Measurements from ENCODE around the gene FOSL2. TPM values are rescaled to one million over a fixed set of nuclear protein-coding genes. Genes with fewer than 3 reads are reported as not detected.

The FOSL2 gene
- total and polyA plus RNA-seq, 4 donors = 20.0 to 260 (median 109) TPM

DNA sequence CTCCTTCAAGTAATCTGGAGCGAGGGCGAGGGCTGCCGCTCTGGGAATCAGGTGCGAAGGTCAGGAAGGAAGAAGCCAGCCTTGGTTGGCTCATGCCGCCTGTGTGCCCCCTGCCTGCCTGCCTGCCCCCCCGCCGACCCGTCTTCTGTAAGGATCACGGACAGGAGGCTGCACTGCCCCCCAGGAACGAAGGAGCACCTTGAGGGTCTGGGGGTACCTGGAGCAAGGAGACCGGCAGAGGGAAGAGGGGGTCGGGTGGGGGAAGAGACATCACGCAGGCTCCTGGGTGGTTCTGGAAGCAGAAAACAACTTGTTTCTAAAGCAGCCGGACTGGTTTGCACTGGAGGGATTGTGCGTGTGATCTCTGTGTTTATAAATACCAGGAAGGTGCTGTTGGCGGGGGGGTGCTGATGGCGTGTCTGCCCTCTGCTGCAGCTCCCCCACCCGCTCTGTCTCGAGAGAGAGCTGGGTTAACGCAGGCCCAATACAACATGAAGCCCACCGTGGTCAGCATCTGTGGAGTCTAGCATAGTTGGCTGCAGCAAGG lies 1.7 kb downstream of the FOSL2 start:
- no peaks in the 10 kb centered on the region for H3K27me3 ChIP-seq (ENCODE audit: control insufficient read depth in 1 of 2, insufficient read depth in 2 of 2, low read length in 1 of 2)
- ATAC-seq (ENCODE audit: low FRiP score) = no peak
- peak; percentile 70 to 80 for DNase-seq
- H3K4me1 ChIP-seq (ENCODE audit: control insufficient read depth in 1 of 2, insufficient read depth in 2 of 2, low read length in 2 of 2) = peaks cover 0 to 3% of the 10 kb centered on the region in 2 donors
- no peaks in the 10 kb centered on the region for H3K36me3 ChIP-seq (ENCODE audit: control insufficient read depth in 1 of 2, insufficient read depth in 2 of 2, low read length in 1 of 2)
- peak overlapping the region; percentile 92 to 95 for H3K4me3 ChIP-seq (ENCODE audit: low read length in 2 of 2)
- H3K9me3 ChIP-seq (ENCODE audit: control insufficient read depth, low read length) = no peaks in the 10 kb centered on the region
- 0 to 1% methylated on average over 20 to 21 of the region's 21 CpGs for WGBS, 2 donors
- peak overlapping the region; percentile 92 to 98 for H3K27ac ChIP-seq (ENCODE audit: low read depth in 1 of 2, low read length in 2 of 2)
- intact Hi-C loops (cut with DNase I) = loop anchor here (5.0 to 10.0 kb wide), 4 partner anchors 117 to 687 kb away; no protein-coding TSS in a partner anchor

DNA sequence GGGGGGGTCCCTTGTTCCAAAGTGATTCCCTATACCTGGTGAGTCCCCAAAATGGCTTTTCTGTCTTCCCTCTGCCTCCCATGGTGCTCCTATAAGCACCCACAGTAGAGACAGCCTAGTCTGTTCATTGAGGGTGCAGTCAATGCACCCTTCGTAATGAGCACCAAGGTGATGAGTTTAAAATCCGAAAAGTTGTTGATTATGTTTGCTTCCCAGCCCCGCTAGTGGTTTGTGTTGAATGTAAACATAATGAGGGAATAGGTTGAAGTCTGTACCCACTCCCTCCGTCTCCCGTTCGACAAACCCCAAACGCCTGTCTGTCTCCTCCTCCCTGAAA lies 2.3 kb downstream of the FOSL2 start:
- no peaks in the 10 kb centered on the region for H3K9me3 ChIP-seq (ENCODE audit: control insufficient read depth, low read length)
- intact Hi-C loops (cut with DNase I) = loop anchor here (5.0 to 10.0 kb wide), 6 partner anchors 118 to 688 kb away; no protein-coding TSS in a partner anchor
- peaks cover 0 to 3% of the 10 kb centered on the region in 2 donors for H3K4me1 ChIP-seq (ENCODE audit: control insufficient read depth in 1 of 2, insufficient read depth in 2 of 2, low read length in 2 of 2)
- H3K4me3 ChIP-seq (ENCODE audit: low read length in 2 of 2) = peak overlapping the region; percentile 92 to 95
- no peaks in the 10 kb centered on the region for H3K27me3 ChIP-seq (ENCODE audit: control insufficient read depth in 1 of 2, insufficient read depth in 2 of 2, low read length in 1 of 2)
- no peak for DNase-seq
- H3K36me3 ChIP-seq (ENCODE audit: control insufficient read depth in 1 of 2, insufficient read depth in 2 of 2, low read length in 1 of 2) = no peaks in the 10 kb centered on the region
- no peak for ATAC-seq (ENCODE audit: low FRiP score)
- 1% methylated on average over 7 of the region's 7 CpGs for WGBS, 2 donors
- H3K27ac ChIP-seq (ENCODE audit: low read depth in 1 of 2, low read length in 2 of 2) = peak overlapping the region; percentile 92 to 98

DNA sequence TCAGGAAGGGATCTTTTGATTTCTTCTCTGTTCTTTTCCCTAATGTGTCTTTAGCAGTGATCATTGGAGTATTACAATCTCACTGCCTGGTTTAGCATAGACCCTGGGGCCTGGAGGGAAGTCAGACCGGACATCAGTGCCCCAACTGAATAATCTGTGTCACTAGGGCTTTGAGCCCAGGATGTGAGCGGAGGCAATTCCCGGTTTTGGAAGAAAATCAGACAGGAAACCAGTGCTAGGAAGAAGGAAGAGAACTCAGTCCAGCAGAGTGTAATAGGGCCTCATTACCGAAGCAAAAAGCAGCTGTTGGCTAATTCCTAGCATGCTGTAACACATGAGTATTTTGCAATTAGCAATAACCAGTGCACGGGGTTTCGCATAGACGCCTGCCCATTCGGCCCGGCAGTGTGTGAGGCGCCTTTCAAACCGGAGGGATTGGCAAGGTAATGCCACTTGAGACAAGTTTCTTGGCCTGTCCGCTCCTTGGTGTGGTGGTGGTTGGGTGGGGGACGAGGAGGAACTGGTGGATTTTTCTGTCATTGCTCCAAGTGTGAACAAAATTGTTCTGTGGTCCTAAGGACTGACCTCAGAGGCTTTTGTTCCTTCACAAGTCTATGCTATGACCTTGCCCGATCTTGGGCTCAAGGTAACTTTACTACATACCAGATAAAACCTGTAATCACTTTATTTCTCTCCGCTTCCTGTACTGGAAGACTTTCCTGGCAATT lies 2.8 kb downstream of the FOSL2 start:
- peaks cover under 1 to 3% of the 10 kb centered on the region in 2 donors for H3K4me1 ChIP-seq (ENCODE audit: control insufficient read depth in 1 of 2, insufficient read depth in 2 of 2, low read length in 2 of 2)
- ATAC-seq (ENCODE audit: low FRiP score) = peak; percentile 6

DNA sequence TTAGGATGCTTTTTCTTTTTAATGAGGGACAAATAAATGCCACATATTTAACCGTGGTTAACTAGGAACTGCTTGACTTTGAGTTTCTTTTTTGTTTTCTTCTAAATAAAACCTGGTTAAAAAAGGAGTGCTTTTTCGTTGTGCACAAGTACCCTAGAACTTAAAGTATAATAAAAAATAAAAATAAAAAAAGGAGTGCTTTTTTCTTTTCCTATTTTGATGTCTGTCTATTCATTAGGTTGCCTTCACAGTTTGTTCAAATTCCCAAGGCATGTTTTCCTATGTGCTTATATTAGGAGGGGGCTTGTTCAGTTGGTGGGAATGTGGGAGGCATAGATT lies 4.4 kb downstream of the FOSL2 start:
- Histone ChIP-seq H3K4me3 (ENCODE audit: low read length in 2 of 2) (peak overlapping the region in 1 of 2 donors; percentile 15), H3K9me3 (ENCODE audit: control insufficient read depth, low read length) (no peaks in the 10 kb centered on the region), H3K4me1 (ENCODE audit: control insufficient read depth in 1 of 2, insufficient read depth in 2 of 2, low read length in 2 of 2) (peaks cover 2 to 3% of the 10 kb centered on the region in 2 donors), H3K27me3 (ENCODE audit: control insufficient read depth in 1 of 2, insufficient read depth in 2 of 2, low read length in 1 of 2) (no peaks in the 10 kb centered on the region), H3K27ac (ENCODE audit: low read depth in 1 of 2, low read length in 2 of 2) (peak overlapping the region in 1 of 2 donors; percentile 42), H3K36me3 (ENCODE audit: control insufficient read depth in 1 of 2, insufficient read depth in 2 of 2, low read length in 1 of 2) (no peaks in the 10 kb centered on the region)
- WGBS, 2 donors = 4 to 6% methylated on average over 2 of the region's 2 CpGs
- DNase-seq (no peak), ATAC-seq (ENCODE audit: low FRiP score) (no peak)
- intact Hi-C loops (cut with DNase I) = loop anchor here (2.0 to 10.0 kb wide), 6 partner anchors 295 to 645 kb away; partner anchors contain the start of genes BABAM2 (in 1 of the 2) and RBKS (in 1 of the 2)

More for the DNA sequence above, 2.8 kb downstream of the FOSL2 start:
- DNase-seq = peak; percentile 77 to 81
- intact Hi-C loops (cut with DNase I) = loop anchor here (1.0 to 10.0 kb wide), 7 partner anchors 293 to 689 kb away; partner anchors contain the start of genes BABAM2 (in 1 of the 2) and RBKS (in 1 of the 2)
- Histone ChIP-seq H3K4me3 (ENCODE audit: low read length in 2 of 2) (peak overlapping the region; percentile 92 to 95), H3K27ac (ENCODE audit: low read depth in 1 of 2, low read length in 2 of 2) (peak overlapping the region; percentile 92 to 98), H3K9me3 (ENCODE audit: control insufficient read depth, low read length) (no peaks in the 10 kb centered on the region), H3K27me3 (ENCODE audit: control insufficient read depth in 1 of 2, insufficient read depth in 2 of 2, low read length in 1 of 2) (no peaks in the 10 kb centered on the region), H3K36me3 (ENCODE audit: control insufficient read depth in 1 of 2, insufficient read depth in 2 of 2, low read length in 1 of 2) (no peaks in the 10 kb centered on the region)
- 1 to 2% methylated on average over 15 of the region's 15 CpGs for WGBS, 2 donors

DNA sequence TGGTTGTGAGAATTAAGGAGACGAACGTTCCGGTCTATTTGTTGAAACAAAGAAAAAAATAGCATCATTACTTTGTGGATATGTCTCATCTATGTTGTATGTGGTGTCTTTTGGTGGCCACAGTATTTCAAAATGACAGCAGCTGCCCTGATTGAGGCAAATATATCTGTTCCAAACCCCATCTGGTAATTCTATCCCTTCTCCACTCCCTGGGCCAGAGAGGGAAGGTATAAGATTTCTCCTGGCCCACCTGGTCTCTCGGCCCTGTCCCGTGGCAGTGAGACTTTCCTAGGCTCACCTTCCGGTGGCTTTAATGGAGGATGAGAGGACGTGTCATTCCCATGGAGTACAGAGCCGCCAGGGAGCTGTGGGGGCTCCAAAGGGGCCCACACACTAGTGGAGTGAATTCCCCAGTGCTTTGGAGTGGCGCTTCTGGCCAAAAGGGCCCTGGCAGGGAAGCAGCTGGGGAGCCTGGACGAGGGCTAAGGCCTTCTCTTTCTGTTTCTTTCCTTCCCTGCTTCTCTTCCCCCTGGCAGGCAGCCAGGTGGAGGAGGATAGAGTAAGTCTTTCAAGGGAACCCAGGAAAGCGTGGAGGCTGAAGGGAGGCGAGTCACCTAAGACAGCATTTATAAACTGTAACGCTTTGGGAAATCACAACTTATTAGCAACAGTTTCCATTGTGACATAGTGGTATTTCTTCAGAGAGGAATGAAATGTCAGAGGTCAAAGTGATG lies 5.6 kb downstream of the FOSL2 start:
- DNase-seq (peak; percentile 70 to 84), ATAC-seq (ENCODE audit: low FRiP score) (no peak)
- H3K27me3 ChIP-seq (ENCODE audit: control insufficient read depth in 1 of 2, insufficient read depth in 2 of 2, low read length in 1 of 2) = no peaks in the 10 kb centered on the region
- peak overlapping the region; percentile 15 to 21 for H3K4me3 ChIP-seq (ENCODE audit: low read length in 2 of 2)
- intact Hi-C loops (cut with DNase I) = loop anchor here (5.0 to 10.0 kb wide), 4 partner anchors 296 to 646 kb away; no protein-coding TSS in a partner anchor
- no peaks in the 10 kb centered on the region for H3K9me3 ChIP-seq (ENCODE audit: control insufficient read depth, low read length)
- no peaks in the 10 kb centered on the region for H3K36me3 ChIP-seq (ENCODE audit: control insufficient read depth in 1 of 2, insufficient read depth in 2 of 2, low read length in 1 of 2)
- H3K27ac ChIP-seq (ENCODE audit: low read depth in 1 of 2, low read length in 2 of 2) = peak overlapping the region; percentile 43 to 59
- peaks cover 2 to 3% of the 10 kb centered on the region in 2 donors for H3K4me1 ChIP-seq (ENCODE audit: control insufficient read depth in 1 of 2, insufficient read depth in 2 of 2, low read length in 2 of 2)
- WGBS, 2 donors = 12 to 17% methylated on average over 13 of the region's 13 CpGs

DNA sequence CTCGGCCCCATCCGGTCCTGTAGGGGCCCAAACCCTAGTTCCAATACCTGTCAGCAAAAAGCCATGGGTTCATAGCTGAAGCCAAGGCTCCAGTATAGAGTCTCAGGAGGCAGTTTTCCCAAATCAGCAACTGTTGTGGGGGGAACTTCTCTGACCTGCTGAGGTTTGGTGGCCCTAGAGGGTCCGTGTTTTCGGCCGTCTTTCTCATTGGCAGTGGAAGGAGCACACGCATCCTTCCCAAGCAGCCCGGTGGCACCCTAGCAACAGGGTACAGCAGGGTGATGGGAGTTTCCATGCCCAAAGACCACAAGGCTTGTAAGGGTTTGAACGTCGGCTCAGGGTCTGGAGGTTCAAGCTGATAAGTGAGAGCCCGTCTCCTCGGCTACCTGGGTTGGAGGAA lies 6.6 kb downstream of the FOSL2 start:
- Histone ChIP-seq H3K36me3 (ENCODE audit: control insufficient read depth in 1 of 2, insufficient read depth in 2 of 2, low read length in 1 of 2) (peaks cover 4 to 5% of the 10 kb centered on the region in 2 donors), H3K27ac (ENCODE audit: low read depth in 1 of 2, low read length in 2 of 2) (peak overlapping the region in 1 of 2 donors; percentile 34), H3K4me3 (ENCODE audit: low read length in 2 of 2) (no peak overlapping the region), H3K27me3 (ENCODE audit: control insufficient read depth in 1 of 2, insufficient read depth in 2 of 2, low read length in 1 of 2) (no peaks in the 10 kb centered on the region), H3K4me1 (ENCODE audit: control insufficient read depth in 1 of 2, insufficient read depth in 2 of 2, low read length in 2 of 2) (peaks cover 2 to 3% of the 10 kb centered on the region in 2 donors), H3K9me3 (ENCODE audit: control insufficient read depth, low read length) (no peaks in the 10 kb centered on the region)
- WGBS, 2 donors = 23 to 33% methylated on average over 11 of the region's 11 CpGs
- DNase-seq = peak in 1 of 2 donors; percentile 55
- intact Hi-C loops (cut with DNase I) = loop anchor here (5.0 to 10.0 kb wide), 4 partner anchors 297 to 647 kb away; no protein-coding TSS in a partner anchor
- ATAC-seq (ENCODE audit: low FRiP score) = no peak

DNA sequence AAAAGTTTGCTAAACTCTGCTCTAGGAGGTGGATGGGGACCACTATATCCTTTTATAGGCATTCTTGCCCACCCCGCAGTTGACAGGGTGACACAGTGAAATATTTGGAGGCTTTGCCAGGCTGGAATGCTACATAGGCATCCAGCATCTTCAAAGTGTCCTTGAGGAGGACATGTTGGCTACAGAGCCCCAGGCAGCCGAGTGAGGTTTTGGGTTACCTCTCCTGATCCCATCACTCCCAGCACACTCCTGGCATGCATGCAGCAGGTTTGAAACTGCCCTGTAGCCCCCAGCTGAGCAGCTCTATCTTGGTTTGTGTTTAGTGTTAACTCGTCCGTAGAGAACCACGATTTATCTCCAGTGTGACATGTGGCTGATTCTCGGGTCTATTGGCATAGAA lies 7.3 kb downstream of the FOSL2 start:
- ATAC-seq (ENCODE audit: low FRiP score) = no peak
- H3K4me1 ChIP-seq (ENCODE audit: control insufficient read depth in 1 of 2, insufficient read depth in 2 of 2, low read length in 2 of 2) = peaks cover 2 to 3% of the 10 kb centered on the region in 2 donors
- H3K36me3 ChIP-seq (ENCODE audit: control insufficient read depth in 1 of 2, insufficient read depth in 2 of 2, low read length in 1 of 2) = peaks cover 5 to 10% of the 10 kb centered on the region in 2 donors

DNA sequence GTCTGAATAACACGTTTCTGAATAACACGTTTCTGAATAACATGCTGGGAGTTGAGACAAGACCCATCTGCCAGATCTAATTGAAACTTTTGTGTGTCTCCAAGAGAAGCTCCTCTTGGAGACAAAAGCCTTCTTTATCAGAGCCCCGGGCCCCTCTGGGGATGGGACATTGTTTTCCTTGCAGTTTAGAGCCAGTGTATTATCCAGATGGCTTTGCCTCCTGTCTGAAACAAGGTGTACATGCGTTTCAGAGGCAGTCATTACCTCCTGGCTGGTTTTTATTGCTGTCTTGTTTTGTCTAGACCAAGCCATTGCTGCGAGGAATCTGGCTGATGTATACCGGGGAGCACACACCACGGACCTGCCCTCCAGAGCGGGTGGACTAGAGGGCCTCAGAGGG lies 7.8 kb downstream of the FOSL2 start:
- H3K4me3 ChIP-seq (ENCODE audit: low read length in 2 of 2) = no peak overlapping the region
- H3K9me3 ChIP-seq (ENCODE audit: control insufficient read depth, low read length) = no peaks in the 10 kb centered on the region
- H3K27ac ChIP-seq (ENCODE audit: low read depth in 1 of 2, low read length in 2 of 2) = peak overlapping the region in 1 of 2 donors; percentile 52
- intact Hi-C loops (cut with DNase I) = no loop called here
- H3K36me3 ChIP-seq (ENCODE audit: control insufficient read depth in 1 of 2, insufficient read depth in 2 of 2, low read length in 1 of 2) = peaks cover 5 to 15% of the 10 kb centered on the region in 2 donors
- peaks cover 2 to 3% of the 10 kb centered on the region in 2 donors for H3K4me1 ChIP-seq (ENCODE audit: control insufficient read depth in 1 of 2, insufficient read depth in 2 of 2, low read length in 2 of 2)
- DNase-seq (peak in 1 of 2 donors; percentile 27), ATAC-seq (ENCODE audit: low FRiP score) (no peak)
- WGBS, 2 donors = 21 to 27% methylated on average over 8 of the region's 8 CpGs
- H3K27me3 ChIP-seq (ENCODE audit: control insufficient read depth in 1 of 2, insufficient read depth in 2 of 2, low read length in 1 of 2) = no peaks in the 10 kb centered on the region

More for the DNA sequence above, 7.3 kb downstream of the FOSL2 start:
- 6 to 11% methylated on average over 6 of the region's 6 CpGs for WGBS, 2 donors
- peak in 1 of 2 donors; percentile 25 for DNase-seq
- intact Hi-C loops (cut with DNase I) = loop anchor here (5.0 to 10.0 kb wide), 4 partner anchors 298 to 648 kb away; no protein-coding TSS in a partner anchor
- H3K4me3 ChIP-seq (ENCODE audit: low read length in 2 of 2) = no peak overlapping the region
- no peaks in the 10 kb centered on the region for H3K9me3 ChIP-seq (ENCODE audit: control insufficient read depth, low read length)
- H3K27ac ChIP-seq (ENCODE audit: low read depth in 1 of 2, low read length in 2 of 2) = peak overlapping the region in 1 of 2 donors; percentile 34
- H3K27me3 ChIP-seq (ENCODE audit: control insufficient read depth in 1 of 2, insufficient read depth in 2 of 2, low read length in 1 of 2) = no peaks in the 10 kb centered on the region

All from aorta (tissue), 5 donors.